ENCODE measurements around the gene TP53RK. TPM values are rescaled to one million over a fixed set of nuclear protein-coding genes. Genes with fewer than 3 reads are reported as not detected.

Gene TP53RK
- total and polyA plus RNA-seq, 2 experiments from 2014 or later, result 24.2 to 26.0 TPM

DNA sequence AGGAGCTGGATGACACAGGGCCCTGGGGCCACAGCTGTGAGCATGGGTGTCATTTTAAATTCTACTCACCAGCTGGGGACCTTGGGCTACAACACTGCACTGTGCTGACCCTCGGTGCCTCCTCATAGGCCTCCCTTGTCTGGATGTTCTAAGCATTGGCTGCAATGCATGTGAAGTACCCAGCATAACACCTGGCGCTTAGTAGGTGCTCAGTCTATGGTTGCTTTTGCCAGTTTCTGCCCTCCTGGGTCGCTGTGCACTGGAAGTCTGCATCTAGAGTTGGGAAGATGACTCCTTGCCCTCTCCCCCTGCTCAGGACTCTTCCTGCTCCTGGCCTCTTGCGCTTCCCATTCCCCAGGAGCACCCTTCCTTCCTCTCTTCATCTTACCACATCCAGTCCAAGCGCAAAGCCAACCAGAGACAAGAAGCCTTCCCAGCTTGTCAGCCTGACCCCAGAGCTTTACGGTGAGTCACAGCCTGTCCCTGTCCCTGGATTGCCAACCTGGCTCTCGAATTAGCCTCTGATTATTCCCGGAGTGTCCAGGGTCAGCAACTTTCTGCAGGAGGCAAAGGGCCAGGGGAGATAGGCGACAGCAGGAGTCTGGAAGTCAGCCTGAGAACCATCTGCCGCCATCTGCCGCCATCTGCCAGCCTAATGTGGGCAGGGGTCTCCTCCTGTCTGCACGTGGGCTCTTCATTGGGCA, 46.8 kb downstream of the TP53RK start:
- H3K9me2 ChIP-seq (ENCODE audit: insufficient read depth), result no peaks in the 10 kb centered on the region
- Mint-ChIP-seq H3K27ac (no peak overlapping the region), H3K36me3 (ENCODE audit: low read depth) (no peaks in the 10 kb centered on the region), H3K4me1 (peaks cover 15% of the 10 kb centered on the region), H3K4me3 (no peak overlapping the region), H3K9me3 (no peaks in the 10 kb centered on the region; the same call in 2 of the 3 replicates), H3K27me3 (ENCODE audit: insufficient read depth, low read depth, poor library complexity) (peaks cover 16% of the 10 kb centered on the region)
- H3K4me1 ChIP-seq (ENCODE audit: insufficient read depth), result no peaks in the 10 kb centered on the region; the same call in 1 of the 2 replicates
- no peak overlapping the region for H3K27ac ChIP-seq (ENCODE audit: low read depth)
- H2AFZ ChIP-seq, result no peak overlapping the region
- H4K20me1 ChIP-seq (replicated peaks; ENCODE audit: insufficient read depth), result no peaks in the 10 kb centered on the region; the same call in 1 of the 2 replicates
- no peaks in the 10 kb centered on the region for H3F3A ChIP-seq (replicated peaks; ENCODE audit: low read depth)
- no peak for ATAC-seq
- H3K79me2 ChIP-seq (replicated peaks; ENCODE audit: insufficient read depth), result no peaks in the 10 kb centered on the region
- H3K27me3 ChIP-seq (ENCODE audit: insufficient read depth), result no peaks in the 10 kb centered on the region
- H3K4me3 ChIP-seq, result no peak overlapping the region
- no peaks in the 10 kb centered on the region for H3K36me3 ChIP-seq (ENCODE audit: insufficient read depth)
- no peak for TF ChIP-seq STAT1 (IDR thresholded peaks at IDR 0.05; ENCODE audit: unreplicated experiment)
- no peak for TF ChIP-seq ETS1 (IDR thresholded peaks at IDR 0.05)
- TF ChIP-seq CTCF (conservative IDR thresholded peaks at IDR 0.05; ENCODE audit: low read depth in 2 of 2), result no peak
- TF ChIP-seq NANOG (IDR thresholded peaks at IDR 0.05; ENCODE audit: borderline replicate concordance), result no peak
- TF ChIP-seq ZNF462 (CRISPR knock-in tag; IDR thresholded peaks at IDR 0.05), result no peak
- no peak for TF ChIP-seq REST (IDR thresholded peaks at IDR 0.05; ENCODE audit: unreplicated experiment)
- no peak for TF ChIP-seq EZH2phosphoT487 (IDR thresholded peaks at IDR 0.05; ENCODE audit: unreplicated experiment)
- TF ChIP-seq JUNB (IDR thresholded peaks at IDR 0.05; ENCODE audit: unreplicated experiment), result no peak
- TF ChIP-seq EZH2 (IDR thresholded peaks at IDR 0.05; ENCODE audit: low read depth, unreplicated experiment), result no peak
- TF ChIP-seq POLR2AphosphoS5 (IDR thresholded peaks at IDR 0.05; ENCODE audit: low read depth), result no peak
- no peak for TF ChIP-seq ZNF114 (CRISPR knock-in tag; IDR thresholded peaks at IDR 0.05)
- TF ChIP-seq CREB1 (CRISPR knock-in tag; IDR thresholded peaks at IDR 0.05; ENCODE audit: low read depth), result no peak
- DNase-seq (ENCODE audit: low spot score), result no peak
- H3K4me2 ChIP-seq, result no peak overlapping the region
